HEK293T (cell line): ENCODE results near the gene TPT1.

ENCODE experiments used
- ELF4 ChIP-seq: fragments of 450-650 bp; IDR thresholded peaks from 2 replicates; pipeline ENCODE4 v1.6.1; 2017; ENCODE audit warnings: antibody characterized with exemption
- FOXK2 ChIP-seq: fragments of 450-650 bp; IDR thresholded peaks from 2 replicates; pipeline ENCODE4 v1.6.1; 2016; ENCODE audit warnings: mild to moderate bottlenecking
- FOXM1 ChIP-seq: fragments of 450-650 bp; IDR thresholded peaks from 2 replicates; pipeline ENCODE4 v1.6.1; 2017; ENCODE audit warnings: mild to moderate bottlenecking, borderline replicate concordance
- SP1 ChIP-seq: fragments of 450-650 bp; IDR thresholded peaks from 2 replicates; pipeline ENCODE4 v1.6.1; 2017
- SUZ12 ChIP-seq: fragments of 450-650 bp; IDR thresholded peaks from 2 replicates; pipeline ENCODE4 v1.6.1; 2016; ENCODE audit warnings: mild to moderate bottlenecking

DNA sequence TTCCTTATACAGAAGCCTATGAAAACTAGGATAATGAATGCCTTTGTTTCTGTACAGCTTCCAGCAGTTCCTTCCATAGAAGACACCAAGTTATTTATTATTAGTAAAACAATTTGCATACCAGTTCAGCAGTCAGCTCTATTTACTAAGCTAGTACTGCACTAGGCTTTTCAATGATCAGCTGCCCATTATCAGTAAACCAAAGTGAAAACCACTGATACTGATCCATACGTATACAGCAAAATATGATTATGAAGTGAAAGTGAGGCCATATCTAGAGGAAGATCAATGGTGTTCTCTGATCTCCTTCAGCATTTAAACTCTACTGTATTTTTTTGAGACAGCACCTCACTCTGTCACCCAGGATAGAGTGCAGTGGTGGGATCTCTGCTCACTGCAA is 3.2 kb downstream of the TPT1 start:
- TF ChIP-seq FOXK2 (no peak), ELF4 (no peak), FOXM1 (no peak), SP1 (no peak), SUZ12 (no peak)
